Measurements from ENCODE around the gene SORCS2.

DNA sequence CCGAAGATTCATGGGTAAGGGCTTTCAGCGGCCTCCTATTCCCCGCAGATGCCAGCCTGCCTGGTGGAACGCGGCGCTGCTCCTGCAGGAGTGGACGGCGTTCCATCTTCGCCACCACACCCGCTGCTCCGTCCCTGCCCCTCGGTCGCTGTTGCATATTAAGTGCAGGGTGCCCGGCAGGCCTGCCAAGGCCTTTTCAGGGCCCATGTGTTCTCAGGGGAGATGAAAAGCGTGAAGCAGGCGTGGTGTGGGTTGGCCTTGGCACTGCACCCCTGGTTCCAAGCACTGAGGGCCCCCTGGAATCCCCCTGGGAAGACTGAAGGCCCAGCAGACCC, 52.0 kb downstream of the SORCS2 start:
- no peak for TF ChIP-seq POLR2A (IDR thresholded peaks at IDR 0.05)
- TF ChIP-seq, protein P1, sequence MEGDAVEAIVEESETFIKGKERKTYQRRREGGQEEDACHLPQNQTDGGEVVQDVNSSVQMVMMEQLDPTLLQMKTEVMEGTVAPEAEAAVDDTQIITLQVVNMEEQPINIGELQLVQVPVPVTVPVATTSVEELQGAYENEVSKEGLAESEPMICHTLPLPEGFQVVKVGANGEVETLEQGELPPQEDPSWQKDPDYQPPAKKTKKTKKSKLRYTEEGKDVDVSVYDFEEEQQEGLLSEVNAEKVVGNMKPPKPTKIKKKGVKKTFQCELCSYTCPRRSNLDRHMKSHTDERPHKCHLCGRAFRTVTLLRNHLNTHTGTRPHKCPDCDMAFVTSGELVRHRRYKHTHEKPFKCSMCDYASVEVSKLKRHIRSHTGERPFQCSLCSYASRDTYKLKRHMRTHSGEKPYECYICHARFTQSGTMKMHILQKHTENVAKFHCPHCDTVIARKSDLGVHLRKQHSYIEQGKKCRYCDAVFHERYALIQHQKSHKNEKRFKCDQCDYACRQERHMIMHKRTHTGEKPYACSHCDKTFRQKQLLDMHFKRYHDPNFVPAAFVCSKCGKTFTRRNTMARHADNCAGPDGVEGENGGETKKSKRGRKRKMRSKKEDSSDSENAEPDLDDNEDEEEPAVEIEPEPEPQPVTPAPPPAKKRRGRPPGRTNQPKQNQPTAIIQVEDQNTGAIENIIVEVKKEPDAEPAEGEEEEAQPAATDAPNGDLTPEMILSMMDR (IDR thresholded peaks at IDR 0.05) = no peak
